KBM-7 (cell line): ENCODE data around the gene RND1.
A peak's percentile ranks its signal among the peaks of the same experiment; 100 is the strongest.

Experiments used
- DNase-seq: peaks from one replicate; pipeline ENCODE4 v3.0.0-alpha.2; 2015
- in situ Hi-C: fragments of 300-500 bp; cut with MboI; formaldehyde crosslinking; loops from 2 replicates; pipeline ENCODE4 v1.14.3; 2020; ENCODE audit warnings: low sequenced_read_pairs, low pct_unique_long_range_greater_than_20kb, mixed read lengths

The RND1 gene

DNA sequence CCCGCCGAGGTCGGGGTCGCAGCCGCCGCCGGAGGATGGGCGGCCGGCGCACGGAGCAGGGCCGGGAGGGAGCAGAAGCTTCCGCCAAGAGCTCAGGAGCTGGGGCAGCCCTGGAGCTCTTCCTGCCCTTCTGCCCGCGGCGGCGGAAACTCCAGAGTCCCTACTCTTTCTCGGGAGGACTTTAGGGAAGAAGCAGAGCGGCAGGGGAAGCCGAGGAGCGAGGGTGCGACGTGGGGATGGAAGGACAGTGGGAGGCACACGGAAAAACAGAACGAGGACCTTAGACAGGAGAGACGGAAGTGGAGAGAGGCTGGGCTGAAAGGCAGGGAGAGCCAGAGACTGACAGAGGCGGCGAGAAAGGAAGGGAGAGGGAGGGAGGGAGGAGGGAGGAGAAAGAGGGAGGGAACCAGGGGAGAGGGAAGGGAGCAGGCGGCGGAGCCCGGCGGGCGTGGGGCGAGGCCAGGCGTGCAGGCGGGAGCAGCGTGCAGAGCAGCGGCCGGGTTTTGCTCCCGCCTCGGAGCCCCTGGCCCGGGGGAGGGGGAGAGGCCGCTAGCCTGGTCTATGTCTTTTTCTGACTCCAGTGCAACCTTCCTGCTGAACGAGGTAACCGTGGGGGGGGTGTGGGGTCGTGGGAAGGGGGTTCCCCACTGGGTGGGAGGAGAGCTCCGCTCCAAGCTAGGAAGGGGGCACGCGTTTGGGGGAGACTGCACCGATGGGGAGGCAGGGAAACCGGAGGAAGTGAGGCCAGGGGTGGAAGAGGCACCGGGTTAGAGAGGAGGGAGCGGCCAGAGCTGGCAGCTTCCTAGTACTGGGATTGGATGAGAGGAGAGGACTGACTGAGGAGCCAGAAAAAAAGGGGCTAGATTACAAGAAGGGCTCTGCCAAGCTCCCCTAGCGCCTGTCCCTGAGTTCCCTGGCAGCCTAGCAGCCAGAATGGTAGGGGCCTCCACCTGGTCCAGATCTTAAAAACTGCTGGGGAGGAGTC is 50.3 kb downstream of the RND1 start:
- in situ Hi-C loops: no loop called here
- DNase-seq: peak; percentile 90

DNA sequence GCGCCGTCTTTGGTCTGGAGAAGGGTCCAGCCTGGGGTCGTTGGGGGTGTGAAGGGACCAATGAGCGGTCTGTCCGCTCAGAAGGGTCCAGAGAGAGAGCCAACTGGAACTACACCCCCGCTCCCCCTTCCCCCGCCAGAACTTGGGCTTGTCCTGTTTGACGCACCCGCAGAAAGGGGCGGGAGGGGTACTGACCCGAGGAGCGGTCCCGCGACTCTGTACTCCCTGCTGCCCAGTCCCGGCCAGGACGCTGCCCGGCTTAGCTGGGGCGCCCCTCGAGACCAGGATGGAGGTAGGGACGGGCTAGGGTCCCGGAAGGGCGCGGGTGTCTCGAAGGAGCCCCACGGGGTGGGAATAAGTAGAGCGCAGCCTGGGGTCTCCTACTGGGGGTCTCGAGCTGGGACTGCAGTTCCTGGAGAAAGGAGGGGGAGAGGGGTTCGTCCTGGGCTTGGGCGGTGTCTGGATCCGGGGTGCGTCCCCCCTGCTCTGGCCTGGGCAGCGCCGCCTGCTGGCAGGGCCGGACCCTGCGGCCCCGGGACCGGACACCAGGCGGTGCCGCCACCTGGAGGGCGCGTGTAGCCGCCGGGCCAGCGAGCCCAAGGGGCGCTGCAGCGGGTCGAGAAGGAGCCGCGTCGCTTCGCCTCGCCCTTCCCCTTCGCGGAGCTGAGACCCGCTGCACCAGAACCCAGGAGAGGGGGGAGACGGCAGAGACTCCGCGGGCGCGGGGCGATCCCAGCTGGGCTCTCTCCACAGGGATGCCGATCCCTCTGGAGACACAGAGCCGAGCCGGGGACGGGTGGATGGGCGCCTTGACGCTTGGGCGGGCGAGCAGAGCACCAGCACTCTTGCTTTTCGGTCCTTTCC is 51.2 kb downstream of the RND1 start:
- in situ Hi-C loops: no loop called here
- peak; percentile 83 for DNase-seq

GRCh38 chr12:48813465-48814261 is 52.0 kb downstream of the RND1 start:
- in situ Hi-C loops: no loop called here
- peak; percentile 39 for DNase-seq

DNA sequence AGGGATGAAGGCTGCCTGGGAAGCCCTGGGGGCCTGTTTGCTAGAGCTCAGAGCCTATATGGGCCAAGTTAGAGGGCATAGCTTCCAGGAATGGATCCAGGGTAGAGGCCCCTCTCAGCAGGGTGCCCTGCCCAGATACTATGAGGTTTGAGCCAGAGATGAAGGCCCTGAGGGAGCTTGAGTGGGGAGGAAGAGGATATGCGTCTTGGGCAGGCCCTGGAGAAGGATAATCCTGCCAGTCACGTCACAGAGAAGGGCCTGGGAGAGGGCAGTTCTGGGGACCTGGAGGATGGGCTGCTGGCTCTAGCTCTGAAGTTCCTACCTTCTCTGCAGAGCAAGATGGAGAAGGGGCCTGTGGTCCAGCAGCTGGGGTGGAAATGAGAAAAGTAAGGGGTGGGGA is 53.3 kb downstream of the RND1 start:
- in situ Hi-C loops: no loop called here
- DNase-seq: no peak

GRCh38 chr12:48811437-48812090 is 54.1 kb downstream of the RND1 start:
- in situ Hi-C loops: no loop called here
- no peak for DNase-seq

DNA sequence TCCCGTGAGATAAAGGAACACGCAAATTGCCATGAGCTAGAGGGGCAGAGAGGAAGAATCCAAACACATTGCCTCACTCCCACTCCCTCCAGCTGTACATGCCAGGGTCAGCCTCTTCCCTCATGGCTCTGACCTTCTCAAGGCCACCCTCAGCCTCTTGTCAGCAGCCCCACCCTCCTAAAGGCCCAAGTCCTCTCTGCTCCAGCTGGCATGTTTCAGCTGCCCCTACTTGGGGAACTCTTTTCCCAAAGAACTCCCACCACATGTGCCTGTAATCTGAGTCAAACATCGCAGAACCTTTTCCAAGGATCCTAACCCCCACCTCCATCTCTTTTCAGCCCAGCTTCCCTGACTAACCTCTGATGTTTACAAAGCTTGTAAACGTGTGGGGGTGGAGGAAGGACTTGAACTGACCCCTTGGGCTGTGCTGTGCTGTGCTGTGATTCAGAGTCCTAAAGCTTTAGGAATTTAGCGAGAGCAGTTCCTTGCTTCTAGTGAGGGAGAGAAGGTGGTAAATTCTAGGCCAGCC is 54.7 kb downstream of the RND1 start:
- in situ Hi-C loops: no loop called here

DNA sequence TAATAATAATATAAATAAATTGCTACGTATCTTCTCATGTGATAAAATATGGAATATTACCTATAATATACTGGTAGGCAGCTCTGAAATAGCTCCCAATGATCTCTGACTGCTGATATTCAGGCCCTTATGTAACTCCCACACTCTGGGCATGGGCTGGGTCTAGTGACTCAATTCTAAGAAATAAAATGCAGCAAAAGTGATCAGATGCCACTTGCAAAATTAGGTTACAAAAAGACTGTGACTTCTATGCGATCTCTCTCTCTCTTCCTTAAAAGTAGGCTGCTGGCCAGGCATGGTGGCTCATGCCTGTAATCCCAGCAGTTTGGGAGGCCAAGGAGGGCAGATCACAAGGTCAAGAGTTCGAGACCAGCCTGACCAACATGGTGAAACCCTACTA is 57.7 kb downstream of the RND1 start:
- in situ Hi-C loops: no loop called here
- DNase-seq: no peak

More for the DNA sequence above, 54.7 kb downstream of the RND1 start:
- no peak for DNase-seq
